Fibroblast of lung (primary cell): ENCODE data around the gene ACOT8. TPM values are rescaled to one million over a fixed set of nuclear protein-coding genes. Genes with fewer than 3 reads are reported as not detected.
"Not testable (repeated sequence)": the region's sequence is repeated elsewhere in the genome, so short reads cannot be mapped to it uniquely, and the experiment has no call there.

Source experiments
- DNase-seq, 2 donors: peaks; one replicate each; pipeline versions ENCODE4 v3.0.0 to v3.0.0-alpha.2; 2010; ENCODE audit warnings: low read depth in 2 of 2
- H2AFZ ChIP-seq: 2 replicates; pipeline ENCODE4 v1.5.1; 2012; ENCODE audit warnings: low read length, control low read depth, inconsistent platforms
- H3K27ac ChIP-seq: 2 replicates; pipeline ENCODE4 v1.5.1; 2011; ENCODE audit warnings: low read length, control low read depth; ENCODE audit not compliant: insufficient read depth
- H3K27me3 ChIP-seq: 2 replicates; pipeline ENCODE4 v1.5.1; 2011; ENCODE audit warnings: mild to moderate bottlenecking, low read length; ENCODE audit not compliant: control insufficient read depth, insufficient read depth
- H3K36me3 ChIP-seq: 2 replicates; pipeline ENCODE4 v1.5.1; 2011; ENCODE audit warnings: low read length; ENCODE audit not compliant: control insufficient read depth, insufficient read depth
- H3K4me1 ChIP-seq: 2 replicates; pipeline ENCODE4 v1.5.1; 2011; ENCODE audit warnings: low read length; ENCODE audit not compliant: control insufficient read depth, insufficient read depth; ENCODE audit errors: extremely low read depth
- H3K4me2 ChIP-seq: 2 replicates; pipeline ENCODE4 v1.5.1; 2011; ENCODE audit warnings: low read length, control low read depth; ENCODE audit not compliant: insufficient read depth; ENCODE audit errors: extremely low read depth
- H3K4me3 ChIP-seq, 4 experiments: fragments of 200-600 bp in 1 of 4; sonication (generic) in 1 of 4; replicated peaks in 1 of 4; 2 replicates each; pipeline ENCODE4 v1.5.1; 2011 to 2016; ENCODE audit warnings: low read length in 4 of 4, low read depth in 3 of 4, mild to moderate bottlenecking in 3 of 4, control low read depth in 2 of 4, inconsistent platforms in 1 of 4, mixed read lengths in 1 of 4; ENCODE audit not compliant: insufficient read depth in 1 of 4; ENCODE audit errors: control extremely low read depth in 1 of 4
- H3K79me2 ChIP-seq: 2 replicates; pipeline ENCODE4 v1.5.1; 2012; ENCODE audit warnings: mild to moderate bottlenecking, low read length, inconsistent platforms; ENCODE audit not compliant: control insufficient read depth, insufficient read depth
- H3K9ac ChIP-seq: 2 replicates; pipeline ENCODE4 v1.5.1; 2011; ENCODE audit warnings: mild to moderate bottlenecking, low read length, control low read depth; ENCODE audit not compliant: insufficient read depth
- H3K9me3 ChIP-seq: 2 replicates; pipeline ENCODE4 v1.5.1; 2012; ENCODE audit warnings: low read depth, low read length; ENCODE audit not compliant: control insufficient read depth, insufficient read depth
- H4K20me1 ChIP-seq: 2 replicates; pipeline ENCODE4 v1.5.1; 2011; ENCODE audit warnings: low read length; ENCODE audit not compliant: control insufficient read depth, insufficient read depth; ENCODE audit errors: extremely low read depth
- CTCF ChIP-seq, 2 donors: IDR thresholded peaks in 1 of 2; conservative IDR thresholded peaks in 1 of 2; 1 replicate in 1 of 2; 2 replicates in 1 of 2; pipeline ENCODE4 v1.5.1; 2011 to 2012; ENCODE audit warnings: low read length in 2 of 2, control low read depth in 1 of 2, inconsistent platforms in 1 of 2, low read depth in 1 of 2, mild to moderate bottlenecking in 1 of 2
- EZH2 ChIP-seq: IDR thresholded peaks from 2 replicates; pipeline ENCODE4 v1.5.1; 2012; ENCODE audit warnings: low read length, control low read depth, mild to moderate bottlenecking; ENCODE audit errors: missing control alignments
- polyA plus RNA-seq, 2 donors: library from polyadenylated mRNA; depleted of rRNA in 1 of 2; stranded (reverse) in 1 of 2; unstranded in 1 of 2; fragments of >200 nt; gene quantifications; 2 replicates each; pipeline ENCODE4 v1.2.1, GENCODE V29; 2011 to 2012; ENCODE audit warnings: missing spikeins in 1 of 2
- total RNA-seq: library from RNA; depleted of rRNA; stranded (reverse); fragments of >200 nt; gene quantifications from 2 replicates; pipeline ENCODE4 v1.2.1, GENCODE V29; 2014

The ACOT8 gene
- total and polyA plus RNA-seq, 2 donors (not counting 1 experiment from before 2014, with no cell fraction given), result 18.0 to 44.4 TPM

GRCh38 chr20:45904583-45905504 is 47.7 kb upstream of the ACOT8 start:
- Histone ChIP-seq H3K4me2 (no peak overlapping the region), H3K9ac (no peak overlapping the region), H4K20me1 (no peaks in the 10 kb centered on the region), H3K27ac (no peak overlapping the region), H3K36me3 (peaks cover 6% of the 10 kb centered on the region), H3K4me3 (no peak overlapping the region), H3K27me3 (no peaks in the 10 kb centered on the region), H3K9me3 (no peaks in the 10 kb centered on the region), H3K4me1 (peaks cover 5% of the 10 kb centered on the region), H2AFZ (no peak overlapping the region), H3K79me2 (no peaks in the 10 kb centered on the region)
- no peak for TF ChIP-seq EZH2
- TF ChIP-seq CTCF (conservative IDR thresholded peaks at IDR 0.05 in 1 of 2, IDR thresholded peaks at IDR 0.05 in 1 of 2; ENCODE audit: low read depth in 1 of 2, low read length in 2 of 2), result no peak
- DNase-seq, result no peak

- TF ChIP-seq CTCF (conservative IDR thresholded peaks at IDR 0.05 in 1 of 2, IDR thresholded peaks at IDR 0.05 in 1 of 2; ENCODE audit: low read depth in 1 of 2, low read length in 2 of 2), result no peak
- TF ChIP-seq EZH2, result no peak
- DNase-seq, result no peak
- H3K4me1 ChIP-seq, result peaks cover 5% of the 10 kb centered on the region
- H3K9ac ChIP-seq, result no peak overlapping the region
- no peaks in the 10 kb centered on the region for H3K79me2 ChIP-seq
- H4K20me1 ChIP-seq, result no peaks in the 10 kb centered on the region
- H3K36me3 ChIP-seq, result peaks cover 13% of the 10 kb centered on the region
- H3K4me3 ChIP-seq, result no peak overlapping the region
- no peaks in the 10 kb centered on the region for H3K9me3 ChIP-seq
- no peak overlapping the region for H3K27ac ChIP-seq
- no peak overlapping the region for H3K4me2 ChIP-seq
- H2AFZ ChIP-seq, result no peak overlapping the region
- no peaks in the 10 kb centered on the region for H3K27me3 ChIP-seq
These were observed 45.1 kb upstream of the ACOT8 start for GRCh38 chr20:45902199-45902701.

- H3K4me1 ChIP-seq, H3K4me2 ChIP-seq, H3K27ac ChIP-seq, H4K20me1 ChIP-seq, H3K27me3 ChIP-seq, DNase-seq, H3K9ac ChIP-seq, H3K4me3 ChIP-seq, H2AFZ ChIP-seq, H3K79me2 ChIP-seq, H3K9me3 ChIP-seq: not testable (repeated sequence)
- peaks cover 13% of the 10 kb centered on the region for H3K36me3 ChIP-seq
These were observed 44.1 kb upstream of the ACOT8 start for GRCh38 chr20:45901332-45901731.
